Glomerular visceral epithelial cell (primary cell): Measurements from ENCODE around the gene SORCS1.

Source experiments
- DNase-seq: peaks from one replicate; pipeline ENCODE4 v3.0.0-alpha.2; 2016; ENCODE audit errors: extremely low spot score

SORCS1 gene

DNA sequence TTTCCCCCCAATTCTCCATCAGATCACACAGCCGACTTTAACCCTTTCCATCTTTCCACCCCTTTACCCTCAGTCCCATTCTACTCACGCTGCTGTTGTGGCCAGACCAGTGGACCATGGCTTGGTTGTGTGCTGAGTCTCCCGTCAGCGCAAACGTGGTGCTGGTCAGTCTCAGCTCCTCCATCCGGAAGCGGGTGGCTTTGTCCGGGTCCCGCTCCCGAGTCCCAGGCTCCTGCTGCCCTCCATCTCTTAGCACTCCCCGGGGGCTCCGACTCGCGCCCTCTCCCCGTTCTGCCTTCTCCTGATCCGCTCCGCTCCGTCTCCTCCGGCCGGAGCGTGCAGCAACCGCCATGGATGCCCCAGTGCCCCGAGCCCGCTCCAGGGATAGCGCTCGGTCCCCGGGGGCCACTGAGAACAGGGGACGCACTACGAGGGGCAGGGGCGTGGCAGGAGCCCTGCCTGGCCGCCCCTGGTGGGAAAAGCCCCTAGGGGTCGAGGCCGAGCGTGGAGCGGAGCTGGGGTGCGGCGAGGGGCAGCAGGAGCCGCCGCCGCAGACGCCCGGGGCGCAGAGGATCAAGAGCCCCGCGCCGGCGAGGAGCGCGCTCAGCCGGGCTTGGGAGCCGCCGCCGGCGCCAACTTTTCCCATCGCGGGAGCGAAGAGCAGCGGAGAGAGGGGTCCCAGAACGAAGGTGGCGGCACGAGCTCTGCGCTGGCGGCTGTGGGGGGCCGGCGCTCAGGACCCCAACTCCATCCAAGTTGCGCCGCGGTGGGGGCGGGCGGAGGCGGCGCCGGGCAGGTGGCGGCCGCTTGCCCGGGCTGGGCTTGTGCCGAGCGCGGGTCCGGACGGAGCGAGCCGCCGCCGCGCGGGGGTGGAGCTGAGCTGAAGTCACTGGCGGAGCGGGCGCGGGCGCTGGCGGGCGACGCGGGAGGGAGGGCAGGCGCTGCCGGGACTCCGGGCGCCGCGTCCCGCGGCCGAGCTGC, at the start of gene SORCS1:
TSS of gene SORCS1 (minus strand) at position 826 of the 981 bp plus-strand sequence.
- DNase-seq: no peak

DNA sequence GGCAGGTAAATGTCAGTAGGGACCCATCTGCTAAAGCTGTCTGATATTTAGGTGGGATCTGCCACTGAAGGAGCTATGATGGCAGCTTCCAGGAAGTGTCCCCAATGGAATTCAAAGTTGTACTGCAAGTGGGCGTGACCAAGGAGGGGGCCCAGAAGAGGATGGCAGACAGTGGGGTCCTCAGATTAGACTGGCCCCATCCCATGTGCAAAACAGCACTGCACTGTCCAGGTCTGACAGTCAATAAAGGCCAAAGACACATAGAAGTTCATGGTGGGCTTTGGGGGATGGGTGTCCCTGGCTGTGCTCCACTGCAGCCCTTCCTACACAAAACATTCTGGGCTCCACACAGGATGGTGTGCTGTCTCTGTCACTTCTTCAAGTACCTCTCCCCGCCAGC, 49.8 kb upstream of the SORCS1 start:
- DNase-seq: no peak

DNA sequence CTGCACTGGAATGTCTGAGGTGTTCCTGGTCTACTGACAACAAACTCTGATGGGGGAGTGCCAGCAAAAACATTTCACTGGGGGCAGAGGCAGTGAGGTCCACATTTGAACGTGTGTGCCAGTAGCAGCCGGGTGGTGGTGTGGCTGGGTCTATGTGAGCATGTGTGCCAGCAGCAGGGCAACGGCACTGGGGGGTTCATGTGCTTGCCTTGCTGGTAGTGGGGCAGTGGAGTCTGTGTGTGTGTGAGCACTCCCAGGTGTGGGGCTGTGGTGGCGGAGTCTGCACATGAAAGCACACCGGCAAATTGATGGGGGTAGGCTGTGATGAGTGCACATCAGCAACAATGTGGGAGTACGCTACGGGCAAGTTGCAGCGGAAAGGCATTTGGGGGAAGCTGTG, 49.4 kb upstream of the SORCS1 start:
- no peak for DNase-seq

DNA sequence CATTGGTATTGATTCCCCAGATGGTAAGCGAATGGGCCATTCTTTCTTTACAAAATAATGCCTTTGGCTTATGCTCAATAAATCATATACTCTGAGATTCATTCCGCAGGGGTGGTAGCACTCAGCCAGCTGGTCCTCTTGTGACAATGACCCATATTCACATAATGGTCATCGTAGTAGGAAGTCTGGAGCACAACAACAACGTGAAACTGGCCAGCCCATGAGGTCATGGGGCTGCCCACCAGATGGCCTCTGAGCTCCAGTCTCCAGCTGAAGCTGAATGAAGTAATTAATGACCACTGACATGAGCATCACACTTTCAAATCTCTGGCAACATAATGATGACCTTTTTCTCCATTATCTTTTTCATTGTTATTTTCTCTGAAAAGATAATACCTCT, 42.3 kb upstream of the SORCS1 start:
- DNase-seq: no peak

DNA sequence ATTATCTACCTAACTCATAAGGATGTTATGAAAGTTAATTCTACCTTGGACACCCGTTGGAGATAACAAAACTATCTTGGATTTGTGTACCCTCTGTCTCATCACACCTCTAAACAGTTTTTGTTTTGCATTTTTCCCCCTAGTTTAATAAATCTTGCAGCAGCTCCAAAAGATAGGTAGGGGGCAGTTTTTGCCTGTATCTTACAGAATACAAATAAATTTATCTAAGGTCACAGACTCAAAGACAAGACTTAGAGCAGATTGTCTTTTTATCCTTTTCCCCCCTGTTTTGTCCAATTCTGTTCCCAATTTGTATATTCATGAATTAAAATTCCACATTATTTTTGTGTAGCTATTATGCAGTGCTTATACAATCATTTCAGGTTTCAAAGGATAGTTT, 5.0 kb upstream of the SORCS1 start:
- no peak for DNase-seq

DNA sequence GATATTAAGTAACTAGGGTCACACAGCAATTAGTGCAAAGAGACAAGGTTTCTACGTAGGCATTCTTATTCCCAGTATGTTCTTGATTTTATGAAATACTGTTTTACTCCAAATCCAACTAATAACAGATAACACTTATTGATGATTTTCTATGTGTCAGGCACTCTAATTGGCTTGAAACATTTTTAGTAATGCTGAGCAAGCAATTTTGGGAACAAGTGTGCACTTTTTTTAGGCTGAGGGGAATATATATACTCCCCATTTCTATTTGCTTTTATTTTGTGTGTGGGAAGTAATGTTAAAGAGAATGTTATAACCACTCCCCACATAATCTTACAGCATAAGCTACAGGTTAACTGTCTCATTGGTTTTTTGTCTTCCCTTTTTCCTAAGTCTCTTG, 4.2 kb upstream of the SORCS1 start:
- DNase-seq: no peak

DNA sequence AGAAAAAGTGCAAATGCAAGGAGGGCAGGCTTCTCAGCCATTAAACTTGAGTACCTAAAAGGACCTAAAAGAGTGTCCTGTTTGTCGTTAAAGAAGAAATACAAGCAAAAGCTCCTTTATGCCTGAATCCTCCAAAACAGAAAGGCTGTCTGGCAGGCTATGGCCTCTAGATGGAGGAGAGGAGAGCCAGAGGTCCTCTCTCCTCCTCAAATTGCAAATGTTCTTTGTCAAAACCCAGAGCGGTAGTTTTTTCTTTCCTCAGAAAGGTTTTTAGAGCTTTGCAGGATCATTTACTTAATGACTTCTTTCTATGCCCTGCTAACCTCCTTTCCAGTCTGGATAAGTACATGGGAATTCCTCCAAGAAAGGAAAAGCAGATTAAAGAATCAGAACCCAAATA, 1.9 kb upstream of the SORCS1 start:
- DNase-seq: no peak

DNA sequence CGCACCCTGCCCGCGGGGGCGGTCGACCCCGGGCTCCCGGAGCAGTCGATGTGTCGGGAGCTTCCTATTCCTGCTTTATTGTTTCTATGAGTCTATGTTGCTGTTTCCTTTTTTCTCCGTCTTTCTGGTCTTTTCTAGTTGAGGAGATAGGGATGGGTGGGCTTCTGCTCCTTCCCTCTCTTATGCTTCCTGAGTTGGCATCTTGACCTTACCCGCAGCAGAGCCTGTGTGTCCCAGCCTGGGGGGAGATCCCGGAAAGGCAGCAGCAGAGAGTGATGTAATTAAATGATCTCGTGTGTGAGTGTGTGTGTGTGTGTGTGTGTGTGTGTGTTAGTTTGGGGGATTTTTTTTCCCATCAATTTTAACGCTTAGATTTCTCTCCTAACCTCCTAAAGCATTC, 486 bp upstream of the SORCS1 start:
- DNase-seq: no peak

DNA sequence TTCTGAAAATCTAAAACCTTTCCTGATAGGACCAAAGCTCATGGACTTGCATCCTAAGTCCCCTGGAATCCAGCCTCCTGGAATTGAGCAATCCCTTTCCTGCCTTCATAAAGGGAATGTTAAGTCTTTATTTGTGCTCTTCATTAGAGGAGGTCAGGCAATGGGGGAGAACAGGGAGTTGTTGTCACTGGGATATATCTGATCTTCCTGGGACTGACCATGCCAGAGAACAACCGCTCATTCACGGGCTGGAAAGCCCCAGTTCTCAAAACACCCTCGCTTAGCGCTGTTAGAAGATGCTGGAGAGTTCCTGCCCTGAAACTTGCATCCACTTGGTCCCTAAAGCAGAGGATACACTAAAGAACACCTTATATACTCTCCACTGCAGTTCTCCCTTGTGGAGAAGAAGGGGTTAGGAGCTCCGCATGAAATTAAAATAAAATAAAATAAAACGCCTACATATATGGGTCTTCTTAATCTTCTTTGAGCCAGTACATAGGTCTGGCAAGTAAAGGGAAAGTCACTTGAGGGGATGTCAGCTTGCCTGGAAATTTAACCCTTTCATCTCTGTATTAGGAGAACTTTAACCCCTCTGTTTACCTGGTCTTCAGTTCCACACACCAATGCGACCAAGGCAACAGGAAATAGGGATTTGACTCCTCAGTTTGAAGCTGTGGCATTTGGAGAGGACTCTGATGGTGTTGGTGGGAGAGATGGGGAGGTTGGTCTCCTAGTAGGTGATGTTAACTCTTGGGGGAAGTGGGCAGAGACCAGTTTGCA, 1.2 kb downstream of the SORCS1 start:
- DNase-seq: no peak

DNA sequence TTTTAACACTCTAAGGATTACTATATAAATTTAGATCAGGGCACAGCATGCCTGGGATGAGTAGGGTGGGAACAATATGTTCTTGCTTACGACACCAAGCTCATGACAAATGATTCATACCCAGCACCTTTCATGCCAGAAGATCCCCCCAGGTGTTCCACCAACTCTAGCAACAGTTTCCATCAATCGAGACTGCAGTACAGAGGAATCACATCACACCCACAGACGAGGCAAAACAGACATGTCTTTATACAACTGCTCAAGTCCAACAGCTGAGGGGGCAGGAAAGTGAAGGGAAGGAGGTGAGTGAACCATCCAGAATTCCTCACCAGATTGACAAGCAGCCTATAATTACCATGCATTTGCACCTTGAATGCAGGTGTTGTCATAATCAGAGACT, 3.6 kb downstream of the SORCS1 start:
- no peak for DNase-seq

DNA sequence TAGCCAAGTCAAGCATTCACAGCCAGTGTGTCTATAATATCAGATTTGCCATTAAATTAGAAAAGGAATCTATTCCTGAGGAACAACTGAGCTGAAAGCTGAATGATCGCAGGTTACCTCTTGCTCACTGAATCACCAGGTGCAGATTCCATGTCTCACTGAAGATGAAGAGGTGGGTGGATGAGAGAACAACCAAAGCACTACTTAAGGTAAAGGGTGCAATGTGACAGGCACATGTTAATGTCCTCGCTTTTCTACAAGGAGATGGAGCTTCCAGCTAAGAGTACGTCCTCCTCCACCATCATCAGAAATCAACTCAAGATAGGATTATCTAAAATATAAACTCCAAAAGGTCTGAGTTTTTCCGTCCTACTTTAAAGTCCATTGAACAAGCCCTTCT, 4.6 kb downstream of the SORCS1 start:
- DNase-seq: no peak

DNA sequence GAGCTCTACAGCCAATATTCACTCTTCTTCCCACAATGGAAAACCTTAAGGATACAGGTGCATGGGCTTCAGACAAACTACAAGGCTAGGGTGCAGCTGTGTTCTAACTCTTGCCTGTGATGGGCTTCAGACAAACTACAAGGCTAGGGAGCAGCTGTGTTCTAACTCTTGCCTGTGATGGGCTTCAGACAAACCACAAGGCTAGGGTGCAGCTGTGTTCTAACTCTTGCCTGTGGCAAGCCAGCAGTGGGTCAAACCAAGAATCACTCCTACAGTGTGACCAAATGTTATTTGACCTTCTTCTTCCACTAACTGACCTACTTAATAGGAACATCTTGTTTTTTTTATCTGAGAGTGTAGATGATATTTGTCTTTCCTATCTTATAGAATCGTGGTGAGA, 7.4 kb downstream of the SORCS1 start:
- no peak for DNase-seq

DNA sequence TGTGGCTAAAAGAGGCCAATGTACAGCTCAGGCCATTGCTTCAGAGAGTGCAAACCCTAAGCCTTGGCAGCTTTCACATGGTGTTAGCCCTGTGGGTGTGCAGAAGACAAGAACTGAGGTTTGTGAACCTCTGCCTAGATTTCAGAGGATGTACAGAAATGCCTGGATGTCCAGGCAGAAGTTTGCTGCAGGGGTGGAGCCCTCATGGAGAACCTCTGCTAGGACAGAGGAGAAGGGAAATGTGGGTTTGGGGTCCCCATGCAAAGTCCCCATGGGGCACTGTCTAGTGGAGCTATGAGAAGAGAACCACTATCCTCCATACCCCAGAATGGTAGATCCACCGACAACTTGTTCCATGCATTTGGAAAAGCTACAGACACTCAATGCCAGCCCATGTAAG, 12.4 kb downstream of the SORCS1 start:
- DNase-seq: no peak

DNA sequence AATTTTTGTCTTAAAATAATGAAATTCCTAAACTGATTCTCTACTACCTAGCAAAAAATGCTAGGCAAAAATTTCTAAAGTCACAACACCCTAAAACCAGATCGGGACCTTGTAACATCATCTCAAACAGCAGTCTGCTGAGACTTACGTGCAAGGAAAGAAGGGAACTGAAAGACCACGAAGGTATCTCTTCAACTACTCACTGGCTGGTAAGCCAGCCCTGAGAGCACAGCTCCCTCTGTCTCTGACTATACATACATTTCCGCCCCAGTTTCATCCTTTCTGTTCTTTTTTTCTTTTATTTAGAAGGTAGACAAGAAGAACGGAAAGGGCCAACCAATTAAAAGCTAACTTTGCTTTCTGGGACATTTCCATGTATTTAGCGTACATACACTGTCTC, 15.6 kb downstream of the SORCS1 start:
- no peak for DNase-seq

DNA sequence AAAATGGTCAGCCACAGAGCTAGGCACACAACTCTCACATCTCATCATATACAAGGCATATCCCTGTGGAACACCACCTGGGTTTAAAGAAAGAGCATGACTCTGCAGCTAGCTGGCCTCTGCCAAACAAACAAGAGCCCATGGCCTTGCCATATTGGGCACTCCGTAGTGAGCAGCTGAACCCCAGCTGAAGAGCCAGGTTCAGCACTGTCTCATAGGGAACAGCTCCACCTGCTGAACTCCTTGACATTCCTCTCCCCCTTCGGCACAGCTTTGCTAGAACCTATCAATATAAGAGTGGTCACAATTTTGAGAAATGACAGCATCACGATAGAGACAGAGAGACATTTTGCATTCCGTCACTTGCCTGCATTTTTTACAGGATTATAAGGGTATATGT, 20.0 kb downstream of the SORCS1 start:
- DNase-seq: no peak

DNA sequence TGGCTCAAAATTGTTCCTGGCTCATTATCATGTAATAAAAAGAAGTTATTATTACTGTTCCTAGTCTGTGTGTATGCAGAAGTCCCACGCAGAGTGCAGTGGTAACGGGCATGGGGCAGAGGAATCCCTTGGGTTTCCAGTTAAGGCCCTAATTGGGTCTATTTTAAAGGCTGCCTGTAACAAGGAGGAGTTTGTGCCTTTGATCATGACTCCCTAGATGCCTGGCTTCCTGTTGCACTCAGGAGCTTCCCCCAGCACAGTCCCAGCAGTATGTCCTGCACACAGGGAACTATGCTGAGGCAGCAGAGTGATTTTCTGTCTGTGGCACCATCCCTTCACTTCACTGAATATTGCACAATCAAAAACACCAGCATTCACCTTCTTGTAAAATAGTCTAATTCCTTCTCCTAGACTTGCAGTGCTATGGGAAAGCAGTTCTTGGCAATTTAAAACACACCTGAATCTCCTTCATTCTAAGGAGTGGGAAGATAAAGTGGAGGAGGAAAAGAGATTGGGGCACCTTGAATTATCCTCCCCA, 22.9 kb downstream of the SORCS1 start:
- DNase-seq: no peak

DNA sequence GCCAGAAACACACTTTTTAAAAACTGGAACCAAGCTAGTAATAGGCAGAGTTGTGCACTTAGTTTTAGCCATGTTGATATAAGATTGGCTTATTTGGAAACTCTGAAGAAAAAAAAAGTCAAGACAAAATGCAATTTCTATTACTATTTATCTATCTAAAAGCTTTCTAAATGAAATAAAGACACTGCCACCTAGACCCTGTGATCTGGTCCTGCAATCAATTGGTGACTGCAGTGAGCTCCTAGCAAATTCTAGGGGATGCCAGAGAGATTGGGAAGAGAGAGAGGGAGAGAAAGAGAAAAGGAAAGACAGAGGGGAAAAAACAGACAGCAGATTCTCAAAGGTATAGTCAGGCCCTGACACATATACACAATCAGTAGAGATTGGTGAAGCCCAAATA, 25.3 kb downstream of the SORCS1 start:
- no peak for DNase-seq

DNA sequence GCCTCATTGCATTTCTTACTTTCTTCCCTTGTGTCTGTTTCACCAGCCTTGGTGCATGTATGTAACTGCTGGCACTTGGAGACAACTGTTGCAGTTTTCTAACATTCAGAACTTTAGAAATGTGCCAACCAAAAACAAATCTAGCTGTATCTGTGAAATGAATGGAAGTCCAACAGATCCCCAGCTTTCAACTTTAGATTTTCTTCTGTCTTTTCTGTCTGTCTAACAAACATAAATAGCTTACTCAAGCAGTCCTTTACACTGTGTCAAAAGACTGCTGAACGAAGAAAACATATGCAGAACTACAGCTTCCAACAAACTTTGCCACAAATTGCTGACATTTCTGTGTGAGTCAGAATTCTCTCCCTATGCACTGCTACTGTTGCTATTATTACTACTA, 30.9 kb downstream of the SORCS1 start:
- no peak for DNase-seq

DNA sequence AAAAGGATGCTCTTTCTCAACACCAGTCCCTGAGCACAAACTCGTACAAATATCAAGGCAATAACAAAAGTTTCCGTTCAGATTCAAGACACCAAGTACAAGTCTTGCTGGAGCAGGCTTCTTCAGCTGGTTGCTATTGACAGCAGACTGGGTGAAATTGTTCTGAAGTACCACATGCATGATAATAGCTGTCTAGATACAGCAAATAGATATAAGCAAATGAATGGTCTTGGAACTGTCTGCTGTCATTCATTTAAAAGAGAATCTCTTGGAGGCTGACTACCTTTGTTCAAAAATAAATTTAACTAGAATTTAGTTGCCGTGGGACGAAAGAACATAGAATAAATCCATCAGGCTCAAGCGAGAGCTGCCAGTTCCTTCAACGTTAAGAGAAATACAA, 35.5 kb downstream of the SORCS1 start:
- no peak for DNase-seq

DNA sequence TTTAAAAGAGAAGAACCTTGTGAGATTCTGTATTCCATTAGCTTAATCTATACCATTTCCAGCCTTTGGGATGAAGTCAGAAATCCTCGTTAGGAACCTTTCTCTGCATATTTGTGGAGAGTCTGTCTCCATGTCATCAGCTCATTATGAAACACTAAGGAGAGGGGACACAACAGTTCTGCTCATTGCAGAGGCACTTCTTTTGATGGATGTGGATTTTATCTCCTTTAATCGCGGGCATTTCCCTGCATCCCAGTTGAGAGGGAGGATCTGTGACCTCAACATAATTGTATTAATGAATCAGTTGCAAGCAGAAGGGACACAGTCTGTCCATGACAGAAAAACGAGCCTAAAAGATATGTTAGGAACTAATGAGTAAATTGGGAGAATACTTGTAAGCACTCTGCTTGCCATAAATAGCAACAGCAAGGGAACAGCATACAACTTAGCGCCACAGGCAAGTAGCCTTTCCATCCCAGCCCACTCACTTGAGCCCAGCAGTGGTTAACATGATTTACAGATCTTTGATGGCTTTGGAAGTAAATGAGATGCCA, 37.9 kb downstream of the SORCS1 start:
- DNase-seq: no peak

DNA sequence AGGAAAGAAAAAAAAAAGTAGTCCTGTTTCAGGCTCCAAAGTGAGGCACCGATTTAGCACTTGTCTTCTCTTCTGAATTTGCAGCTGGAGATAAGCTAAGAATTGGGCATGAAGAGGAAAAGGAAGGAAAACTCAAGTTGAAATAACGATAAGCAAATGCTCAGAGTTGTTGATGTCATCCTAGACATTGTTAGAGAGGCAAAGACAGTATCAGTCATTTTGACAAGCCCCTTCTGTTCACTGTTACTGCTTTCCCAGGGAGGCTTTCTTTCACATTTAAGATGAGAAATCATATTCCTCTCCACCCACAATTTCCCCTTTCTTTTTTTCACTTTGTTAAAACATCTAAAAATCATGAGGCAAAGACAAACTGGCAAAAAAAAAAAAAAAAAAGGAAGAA, 41.8 kb downstream of the SORCS1 start:
- no peak for DNase-seq

DNA sequence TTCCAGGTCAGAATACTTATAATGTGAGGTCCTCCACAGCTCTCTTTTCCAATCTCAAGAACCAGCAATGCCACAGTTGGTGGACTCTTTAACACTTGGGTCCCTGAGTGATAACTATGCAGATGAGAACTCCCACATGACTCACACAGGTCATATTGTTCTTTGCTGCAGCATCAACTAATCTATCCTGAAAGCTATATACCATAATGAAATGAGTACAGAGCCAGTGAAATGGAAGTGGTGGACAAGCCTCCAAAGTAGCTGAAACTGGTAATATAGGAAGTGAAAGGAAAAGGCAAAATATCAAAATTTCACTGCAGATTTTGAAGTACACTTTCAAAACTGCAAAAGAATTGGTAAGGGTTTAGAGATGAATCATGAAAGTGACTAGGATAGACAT, 45.6 kb downstream of the SORCS1 start:
- no peak for DNase-seq
